Glomerular visceral epithelial cell (primary cell): ENCODE measurements around the gene RETREG3.

Source experiments
- DNase-seq: peaks from one replicate; pipeline ENCODE4 v3.0.0-alpha.2; 2016; ENCODE audit errors: extremely low spot score

RETREG3 gene

GRCh38 chr17:42531455-42532354 is 77.5 kb downstream of the RETREG3 start:
- peak; percentile 60 for DNase-seq

GRCh38 chr17:42530952-42531454 is 78.2 kb downstream of the RETREG3 start:
- no peak for DNase-seq
